HG02938 (cell line): ENCODE measurements around the gene RBM47.
"Not testable (repeated sequence)": the region's sequence is repeated elsewhere in the genome, so short reads cannot be mapped to it uniquely, and the experiment has no call there.

Experiments used
- ATAC-seq: cut with Tn5 transposase; IDR thresholded peaks from one replicate; pipeline ENCODE4 v1.9.1; 2021; ENCODE audit warnings: mild to moderate bottlenecking, moderate library complexity; ENCODE audit not compliant: unreplicated experiment

Gene RBM47

DNA sequence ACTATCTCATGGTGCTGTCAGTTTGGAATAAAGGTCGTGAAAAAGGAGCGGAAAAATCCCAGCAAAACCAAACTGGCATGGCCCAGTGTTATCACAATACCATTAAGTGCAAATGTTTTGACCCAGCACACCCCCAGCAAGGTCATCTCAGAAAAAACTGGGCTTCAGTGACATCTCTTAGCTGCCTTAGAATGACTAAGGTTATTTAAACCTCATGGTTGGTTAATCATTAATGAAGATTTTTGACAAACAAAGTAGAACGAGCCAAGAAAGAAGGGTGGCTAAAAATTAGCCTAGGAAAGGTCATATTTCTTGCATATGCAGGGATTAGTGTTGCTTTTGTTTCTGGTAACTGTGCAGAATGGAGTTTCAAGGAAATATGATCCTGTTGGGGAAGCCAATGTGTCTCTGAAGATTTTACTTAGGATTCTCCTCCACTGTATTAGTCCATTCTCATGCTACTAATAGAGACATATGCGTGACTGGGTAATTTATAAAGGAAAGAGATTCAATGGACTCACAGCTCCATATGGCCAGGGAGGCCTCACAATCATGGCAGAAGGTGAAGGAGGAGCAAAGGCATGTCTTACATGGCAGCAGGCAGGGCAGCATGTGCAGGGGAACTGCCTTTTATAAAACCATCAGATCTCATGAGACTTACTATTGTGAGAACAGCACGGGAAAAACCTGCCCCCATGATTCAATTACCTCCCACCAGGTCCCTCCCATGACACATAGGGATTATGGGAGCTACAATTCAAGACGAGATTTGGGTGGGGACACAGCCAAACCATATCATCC is 211.0 kb downstream of the RBM47 start:
- no peak for ATAC-seq

DNA sequence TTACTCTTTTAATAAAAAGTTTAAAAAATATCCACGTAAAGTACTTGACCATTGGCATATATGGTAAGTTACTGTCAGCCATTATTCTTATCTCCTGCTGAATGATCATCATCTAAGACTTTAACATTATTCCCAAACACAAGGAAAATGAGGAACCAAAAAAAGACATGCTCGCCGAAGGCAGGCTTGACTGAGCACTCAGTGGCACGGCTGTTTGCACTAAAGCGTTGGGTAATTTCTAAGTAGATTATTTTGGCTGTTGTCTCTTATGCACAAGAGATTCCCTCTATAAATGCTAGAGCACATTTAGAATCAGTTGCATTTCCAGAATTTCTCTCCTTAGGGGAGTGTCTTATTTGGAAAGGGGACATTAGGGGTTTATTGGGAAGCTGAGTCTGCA is 211.7 kb downstream of the RBM47 start:
- ATAC-seq: no peak

DNA sequence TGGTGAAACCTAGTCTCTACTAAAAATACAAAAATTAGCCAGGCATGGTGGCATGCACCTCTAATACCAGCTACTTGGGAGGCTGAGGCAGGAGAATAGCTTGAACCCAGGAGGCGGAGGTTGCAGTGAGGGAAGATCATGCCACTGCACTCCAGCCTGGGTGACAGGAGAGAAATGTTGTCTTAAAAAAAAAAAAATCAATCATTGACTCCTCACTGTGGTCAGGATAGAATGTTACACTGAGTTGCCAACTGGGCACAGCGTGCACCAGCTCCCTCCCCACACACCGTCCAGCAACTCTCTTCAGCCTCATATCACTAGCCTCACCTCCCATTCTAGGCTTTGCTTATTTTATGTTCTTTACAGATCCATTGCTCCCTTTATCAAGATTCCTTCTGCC is 215.0 kb downstream of the RBM47 start:
- ATAC-seq: no peak

DNA sequence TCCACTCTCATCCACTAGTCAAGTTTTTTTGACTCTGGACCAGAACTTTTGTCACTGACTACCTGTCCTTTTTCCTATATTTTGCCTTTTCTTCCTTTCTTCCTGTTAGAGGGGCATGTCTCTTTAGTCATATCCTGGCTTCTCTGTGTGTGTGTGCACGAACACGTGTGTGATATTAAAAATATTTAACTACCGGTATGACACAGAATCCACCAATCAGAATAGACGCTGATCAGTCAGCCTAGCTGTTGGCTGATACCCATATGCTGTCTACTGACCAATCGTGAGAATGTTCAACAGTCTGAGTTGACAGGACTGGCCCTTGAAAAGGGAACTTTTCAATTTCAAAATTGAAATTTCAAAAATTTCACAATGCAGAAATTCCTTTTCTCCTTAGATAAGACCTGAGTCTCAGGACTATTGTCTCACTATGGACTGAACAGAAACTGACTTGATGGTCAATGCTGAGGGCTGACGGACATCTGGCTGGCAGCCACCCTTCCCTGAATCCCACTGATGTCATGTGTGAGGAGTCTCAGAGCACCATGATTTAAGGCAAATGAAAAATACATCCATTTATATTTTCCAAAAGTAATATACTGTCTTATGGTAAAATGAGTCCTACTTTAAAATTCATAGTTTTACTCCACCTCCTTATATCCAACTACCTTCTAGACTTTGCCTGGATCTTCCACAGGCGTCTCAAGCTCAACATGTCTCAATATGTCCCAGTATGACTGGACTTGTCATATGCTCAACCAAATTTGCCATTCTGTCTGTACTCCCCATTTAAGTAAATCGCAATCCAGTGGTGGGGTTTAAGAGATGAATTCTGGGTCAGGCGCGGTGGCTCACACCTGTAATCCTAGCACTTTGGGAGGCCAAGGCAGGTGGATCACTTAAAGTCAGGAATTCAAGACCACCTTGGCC is 216.5 kb downstream of the RBM47 start:
- no peak for ATAC-seq

DNA sequence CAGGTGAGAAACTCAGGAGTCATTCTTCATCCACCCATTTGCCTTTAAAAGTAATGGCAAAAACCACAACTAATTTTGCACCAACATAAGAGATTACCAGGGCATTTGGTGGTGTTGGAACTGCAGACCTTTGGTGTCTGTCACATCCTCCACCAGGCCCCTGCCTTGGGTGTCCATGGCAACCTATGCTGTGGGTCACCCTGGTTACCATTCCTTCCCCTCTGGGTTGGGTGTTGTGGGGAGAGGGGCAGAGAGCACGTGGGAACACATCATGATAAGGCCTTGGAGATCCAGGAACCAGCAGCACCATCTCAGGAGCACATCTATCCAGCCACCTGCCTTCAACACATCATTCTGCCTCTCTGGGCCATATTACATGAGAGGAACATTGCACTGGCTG is 217.3 kb downstream of the RBM47 start:
- ATAC-seq: no peak

DNA sequence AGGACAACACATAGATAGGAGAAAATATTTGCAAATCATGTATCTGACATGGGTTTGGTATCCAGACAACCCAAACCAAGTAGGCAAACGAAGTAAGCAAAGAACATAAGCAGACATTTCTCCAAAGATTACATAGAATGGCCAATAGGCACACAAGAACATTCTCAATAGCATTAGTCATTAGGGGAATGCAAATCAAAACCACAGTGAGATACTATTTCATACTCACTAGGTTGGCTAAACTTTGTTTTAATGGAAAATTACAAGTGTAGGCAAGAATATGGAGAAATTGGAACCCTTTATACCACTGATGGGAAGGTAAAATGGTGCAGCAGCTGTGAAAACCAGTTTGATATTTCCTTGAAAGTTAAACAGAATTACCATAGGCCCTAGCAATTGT is 219.8 kb downstream of the RBM47 start:
- ATAC-seq: no peak

DNA sequence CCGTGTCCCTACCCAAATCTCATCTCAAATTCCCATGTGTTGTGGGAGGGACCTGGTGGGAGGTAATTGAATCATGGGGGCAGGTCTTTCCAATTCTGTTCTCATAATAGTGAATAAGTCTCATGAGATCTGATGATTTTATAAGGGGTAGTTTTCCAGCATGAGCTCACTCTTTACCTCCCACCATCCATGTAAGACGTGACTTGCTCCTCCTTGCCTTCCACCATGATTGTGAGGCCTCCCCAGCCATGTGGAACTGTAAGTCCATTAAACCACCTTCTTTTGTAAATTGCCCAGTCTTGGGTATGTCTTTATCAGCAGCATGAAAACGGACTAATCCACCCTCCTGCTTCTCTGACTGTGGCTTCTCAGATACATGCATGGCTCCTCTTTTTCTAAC is 222.2 kb downstream of the RBM47 start:
- not testable (repeated sequence) for ATAC-seq

GRCh38 chr4:40406340-40406739 is 223.3 kb downstream of the RBM47 start:
- ATAC-seq: no peak

DNA sequence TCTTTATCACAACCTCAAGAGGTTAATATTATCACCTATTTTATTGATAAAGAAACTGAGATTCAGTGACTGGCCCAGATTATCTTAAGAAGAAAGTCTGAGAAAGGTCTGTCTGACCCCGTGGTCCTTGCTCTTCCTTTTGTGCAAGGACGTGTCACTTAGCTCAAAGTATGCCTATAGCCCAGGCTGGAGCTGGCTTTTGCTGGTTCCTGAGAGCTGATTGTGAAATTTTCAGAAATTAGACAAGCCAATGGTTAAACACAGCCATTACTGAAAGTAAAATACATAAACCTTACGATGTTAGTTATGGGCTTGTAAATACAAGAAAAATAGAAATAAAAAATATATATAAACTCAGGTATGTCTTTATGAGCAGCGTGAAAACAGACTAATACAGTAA is 224.5 kb downstream of the RBM47 start:
- no peak for ATAC-seq

DNA sequence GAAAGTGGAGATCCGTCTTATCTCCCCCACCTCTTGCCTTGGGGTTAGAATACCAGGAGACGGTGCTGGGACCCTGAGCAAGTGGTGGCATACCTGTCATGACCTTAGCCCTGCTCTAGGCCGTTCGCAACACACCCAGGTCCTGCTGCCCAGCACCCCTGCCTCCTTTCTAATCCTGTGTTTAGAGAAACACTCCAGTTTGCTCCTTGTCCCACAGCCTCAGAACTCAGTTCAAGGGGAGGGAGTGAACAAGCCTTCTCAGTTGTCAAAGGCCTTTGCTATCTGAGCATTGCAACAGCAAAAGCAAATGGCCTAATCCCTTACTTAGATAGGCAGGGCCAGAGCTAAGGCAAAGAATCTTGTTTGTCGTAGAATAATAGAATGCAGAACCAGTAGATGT is 226.6 kb downstream of the RBM47 start:
- ATAC-seq: no peak

- ATAC-seq: no peak
Measured at GRCh38 chr4:40402556-40402955, 227.1 kb downstream of the RBM47 start.

DNA sequence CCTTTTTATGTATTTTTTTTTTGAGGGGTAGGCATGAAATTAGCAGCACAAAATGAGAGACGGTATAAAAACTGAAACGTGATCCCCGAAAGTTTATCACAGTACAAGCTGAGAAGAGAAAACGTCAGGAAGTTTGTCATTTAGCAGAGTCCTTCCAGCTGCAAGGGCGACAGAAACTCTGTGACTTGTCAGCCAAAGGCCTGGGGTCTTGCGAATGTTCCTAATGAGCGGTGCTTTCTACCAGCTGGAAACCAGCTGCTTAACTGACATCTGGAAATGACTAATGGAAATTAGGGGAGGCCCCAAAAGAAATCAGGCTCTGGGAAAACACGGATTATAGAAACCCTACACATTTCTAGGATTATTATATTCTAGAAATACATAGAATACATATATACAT is 228.0 kb downstream of the RBM47 start:
- no peak for ATAC-seq

DNA sequence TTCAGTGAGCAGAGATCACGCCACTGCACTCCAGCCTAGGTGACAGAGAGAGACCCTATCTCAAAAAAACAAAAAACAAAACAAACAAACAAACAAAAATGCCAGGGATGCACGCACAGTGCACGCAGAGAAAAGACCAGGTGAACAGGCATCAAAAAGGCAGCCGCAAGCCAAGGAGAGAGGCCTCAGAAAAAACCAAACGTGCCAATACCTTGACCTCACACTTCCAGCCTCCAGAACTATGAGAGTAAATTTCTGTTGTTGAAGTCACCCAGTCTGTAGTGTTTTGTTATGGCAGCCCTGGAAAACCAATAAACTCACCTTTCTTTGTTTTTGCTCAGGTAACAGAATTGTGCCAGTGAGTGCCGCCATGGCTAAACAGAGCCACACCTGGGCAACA is 228.6 kb downstream of the RBM47 start:
- ATAC-seq: no peak

- ATAC-seq: no peak
Measured at GRCh38 chr4:40399578-40399977, 230.1 kb downstream of the RBM47 start.

- no peak for ATAC-seq
Measured at GRCh38 chr4:40395908-40396793, 233.5 kb downstream of the RBM47 start.

DNA sequence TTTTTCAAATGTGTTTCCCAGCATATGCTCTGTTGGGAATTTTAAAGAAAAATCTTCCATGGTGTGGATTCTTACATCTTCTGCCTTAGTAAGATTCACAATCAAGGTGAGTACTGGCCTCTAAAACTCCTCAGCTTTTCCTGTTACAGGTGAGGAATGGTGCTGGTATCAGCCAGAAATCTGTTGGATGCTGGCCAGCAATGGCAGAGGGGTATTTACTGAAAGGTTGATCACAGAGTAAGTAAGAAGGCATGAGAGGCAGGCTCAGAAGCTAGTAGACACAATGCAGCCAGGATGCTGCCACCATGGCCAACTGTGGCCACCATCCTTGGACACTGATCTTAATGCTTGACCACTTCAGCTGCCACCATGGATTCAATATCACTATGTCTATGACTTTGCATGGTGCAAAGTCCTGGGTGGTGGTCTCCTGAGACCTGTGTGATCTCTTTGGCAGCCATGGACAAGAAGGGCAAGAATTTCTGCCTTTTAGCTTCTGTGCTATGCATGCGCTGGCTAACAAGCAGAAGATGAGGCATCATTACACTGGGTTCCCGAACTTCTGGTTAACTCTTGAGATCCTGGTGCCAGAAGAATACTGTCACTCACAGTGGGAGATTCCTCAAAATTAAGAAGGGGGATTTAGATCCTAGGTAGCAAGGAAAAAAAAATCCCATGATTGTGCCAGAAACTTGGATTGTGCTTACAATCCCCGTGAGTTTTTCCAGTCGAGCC is 234.3 kb downstream of the RBM47 start:
- no peak for ATAC-seq

- ATAC-seq: no peak
Measured at GRCh38 chr4:40394236-40394635, 235.4 kb downstream of the RBM47 start.

DNA sequence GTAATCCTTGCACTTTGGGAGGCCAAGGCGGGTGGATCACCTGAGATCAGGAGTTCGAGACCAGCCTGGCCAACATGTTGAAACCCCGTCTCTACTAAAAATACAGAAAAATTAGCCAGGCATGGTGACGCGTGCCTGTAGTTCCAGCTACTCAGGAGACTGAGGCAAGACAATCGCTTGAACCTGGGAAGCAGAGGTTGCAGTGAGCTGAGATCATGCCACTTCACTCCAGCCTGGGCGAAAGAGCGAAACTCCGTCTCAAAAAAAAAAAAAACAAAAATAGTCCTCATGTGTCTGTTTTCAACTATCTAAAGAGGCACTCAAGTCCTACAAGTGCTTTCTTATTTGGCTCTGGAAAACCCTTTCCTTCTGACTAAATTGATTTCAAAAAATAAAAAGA is 237.4 kb downstream of the RBM47 start:
- ATAC-seq: not testable (repeated sequence)

GRCh38 chr4:40389986-40390385 is 239.7 kb downstream of the RBM47 start:
- ATAC-seq: no peak

GRCh38 chr4:40388239-40388638 is 241.4 kb downstream of the RBM47 start:
- no peak for ATAC-seq
